HepG2 (cell line): ENCODE results near the gene TMEM121. TPM values are rescaled to one million over a fixed set of nuclear protein-coding genes. Genes with fewer than 3 reads are reported as not detected.

Source experiments
- FIP1L1 ChIP-seq: fragments of 200-400 bp; formaldehyde crosslinking; IDR thresholded peaks from 2 replicates; pipeline ENCODE4 v1.6.1; 2018; ENCODE audit warnings: low read depth, mild to moderate bottlenecking, low read length, moderate library complexity, borderline replicate concordance; ENCODE audit not compliant: insufficient read depth
- ISL2 ChIP-seq: sonication (generic); formaldehyde crosslinking; IDR thresholded peaks from 2 replicates; pipeline ENCODE4 v1.5.0; 2020; ENCODE audit warnings: missing genetic modification reagents
- JUN ChIP-seq: sonication (generic); formaldehyde crosslinking; IDR thresholded peaks from 2 replicates; pipeline ENCODE4 v1.4.0; 2020; ENCODE audit warnings: mild to moderate bottlenecking, missing genetic modification reagents
- KDM5A ChIP-seq: fragments of 200-600 bp; sonication (generic); IDR thresholded peaks from 2 replicates; pipeline ENCODE4 v1.7.0; 2018; ENCODE audit warnings: antibody characterized with exemption, mild to moderate bottlenecking, low read length, borderline replicate concordance
- MATR3 ChIP-seq: sonication (generic); formaldehyde crosslinking; IDR thresholded peaks from 2 replicates; pipeline ENCODE4 v1.4.0; 2020; ENCODE audit warnings: missing genetic modification reagents
- MED8 ChIP-seq: sonication (generic); formaldehyde crosslinking; IDR thresholded peaks from 2 replicates; pipeline ENCODE4 v1.8.1; 2023; ENCODE audit warnings: mild to moderate bottlenecking, missing genetic modification reagents; ENCODE audit not compliant: insufficient replicate concordance
- NKX3-1 ChIP-seq: sonication (generic); formaldehyde crosslinking; IDR thresholded peaks from 2 replicates; pipeline ENCODE4 v1.5.0; 2020; ENCODE audit warnings: missing genetic modification reagents
- NR2F1 ChIP-seq, 2 experiments: fragments of 450-650 bp in 1 of 2; formaldehyde crosslinking in 1 of 2; IDR thresholded peaks; 2 replicates each; pipeline versions ENCODE4 v1.5.0 to v1.6.1; 2016 to 2020; ENCODE audit warnings: mild to moderate bottlenecking in 1 of 2, missing compliant biosample characterization in 1 of 2, missing genetic modification reagents in 1 of 2, moderate library complexity in 1 of 2
- NR3C1 ChIP-seq: sonication (generic); formaldehyde crosslinking; IDR thresholded peaks from 2 replicates; pipeline ENCODE4 v1.4.0; 2020; ENCODE audit warnings: missing genetic modification reagents
- SNAI1 ChIP-seq: sonication (generic); formaldehyde crosslinking; IDR thresholded peaks from 2 replicates; pipeline ENCODE4 v1.5.0; 2020; ENCODE audit warnings: mild to moderate bottlenecking, missing genetic modification reagents, borderline replicate concordance
- THAP11 ChIP-seq: IDR thresholded peaks from 2 replicates; pipeline ENCODE4 v1.6.1; 2016; ENCODE audit warnings: missing biosample characterization, missing genetic modification reagents
- YEATS2 ChIP-seq: sonication (generic); formaldehyde crosslinking; IDR thresholded peaks from 2 replicates; pipeline ENCODE4 v1.4.0; 2020; ENCODE audit warnings: missing genetic modification reagents, borderline replicate concordance
- ZNF101 ChIP-seq: sonication (generic); formaldehyde crosslinking; IDR thresholded peaks from 2 replicates; pipeline ENCODE4 v1.4.0; 2020; ENCODE audit warnings: mild to moderate bottlenecking, low read depth, missing genetic modification reagents, borderline replicate concordance
- ZNF337 ChIP-seq: sonication (generic); formaldehyde crosslinking; IDR thresholded peaks from 2 replicates; pipeline ENCODE4 v1.5.1; 2020; ENCODE audit warnings: missing genetic modification reagents, low read depth, mild to moderate bottlenecking, borderline replicate concordance
- ZNF562 ChIP-seq: sonication (generic); formaldehyde crosslinking; IDR thresholded peaks from 2 replicates; pipeline ENCODE4 v1.8.0; 2022; ENCODE audit warnings: missing genetic modification reagents, borderline replicate concordance
- ZNF678 ChIP-seq: sonication (generic); formaldehyde crosslinking; IDR thresholded peaks from 2 replicates; pipeline ENCODE4 v1.4.0; 2020; ENCODE audit warnings: mild to moderate bottlenecking, missing genetic modification reagents
- polyA plus RNA-seq, 8 experiments: library from polyadenylated mRNA; depleted of rRNA in 3 of 8; stranded (reverse) in 7 of 8; unstranded in 1 of 8; fragments of >200 nt; fragmentation: Illumina TruSeq in 4 of 8; extraction: Trizol in 4 of 8; gene quantifications; 2 replicates each; pipeline versions ENCODE4 v1.2.1 to v1.2.3, GENCODE V29; 2011 to 2016; ENCODE audit warnings: low read depth in 4 of 8, missing spikeins in 1 of 8, mixed read lengths in 1 of 8; ENCODE audit not compliant: insufficient read depth in 1 of 8
- total RNA-seq, 5 experiments: library from RNA; depleted of rRNA; stranded (reverse); fragments of >200 nt; fragmentation: Illumina TruSeq; extraction: Trizol; gene quantifications; 2 replicates each; pipeline ENCODE4 v1.2.3, GENCODE V29; 2016; ENCODE audit warnings: low read depth in 1 of 5
- TF ChIP-seq, protein P1 (sequence below): sonication (generic); formaldehyde crosslinking; IDR thresholded peaks from 2 replicates; pipeline ENCODE4 v1.4.0; 2020; ENCODE audit warnings: low read depth, missing genetic modification reagents
- TF ChIP-seq, protein P2 (sequence below): sonication (generic); formaldehyde crosslinking; IDR thresholded peaks from 2 replicates; pipeline ENCODE4 v1.4.0; 2020; ENCODE audit warnings: missing genetic modification reagents
- TF ChIP-seq, protein P3 (sequence below): sonication (generic); IDR thresholded peaks from 2 replicates; pipeline ENCODE4 v1.6.1; 2016; ENCODE audit warnings: low read depth, borderline replicate concordance

TMEM121 gene
- total and polyA plus RNA-seq, 2 of the 13 experiments (the other 11 are each of a cell fraction or from before 2014, with no cell fraction given) = 6.6 to 19.0 TPM

DNA sequence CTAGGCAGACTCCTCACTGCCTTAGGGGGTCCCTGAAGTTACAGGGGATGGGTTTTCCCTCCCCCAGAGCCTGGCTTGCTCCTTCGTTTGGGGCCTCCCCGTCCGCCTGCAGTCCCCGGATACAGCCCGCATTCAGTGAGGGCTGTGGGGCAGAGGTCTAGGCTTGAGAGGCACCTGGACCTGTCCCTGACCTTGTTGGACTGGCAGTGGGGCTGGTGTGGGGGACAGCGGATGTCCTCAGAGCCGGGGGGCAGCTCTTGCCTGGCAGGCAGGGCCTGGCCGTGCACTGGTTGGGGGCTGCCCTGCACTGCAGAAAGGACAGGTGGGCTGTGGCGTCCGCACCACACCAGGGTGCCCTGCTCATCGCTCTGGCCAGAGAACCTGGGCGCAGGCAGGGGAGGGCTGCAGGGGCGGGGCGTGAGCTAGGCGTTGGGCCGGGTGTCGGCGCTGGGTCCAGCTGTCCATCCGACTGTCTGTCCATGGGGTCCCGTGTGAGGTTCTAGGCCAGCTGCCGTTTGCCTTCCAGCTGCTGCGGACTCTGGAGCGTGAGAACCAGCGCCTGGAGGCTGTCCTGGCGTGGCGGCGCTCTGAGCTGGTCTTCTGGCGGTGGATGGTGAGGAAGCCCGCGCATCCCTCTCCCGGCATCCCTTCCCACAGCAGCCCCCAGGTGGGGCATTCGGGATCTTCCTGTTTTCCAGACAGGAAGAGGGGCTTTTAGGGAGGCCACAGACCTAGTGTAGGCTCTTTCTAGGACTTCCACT, 29.4 kb upstream of the TMEM121 start (continued):
- TF ChIP-seq, protein P1, sequence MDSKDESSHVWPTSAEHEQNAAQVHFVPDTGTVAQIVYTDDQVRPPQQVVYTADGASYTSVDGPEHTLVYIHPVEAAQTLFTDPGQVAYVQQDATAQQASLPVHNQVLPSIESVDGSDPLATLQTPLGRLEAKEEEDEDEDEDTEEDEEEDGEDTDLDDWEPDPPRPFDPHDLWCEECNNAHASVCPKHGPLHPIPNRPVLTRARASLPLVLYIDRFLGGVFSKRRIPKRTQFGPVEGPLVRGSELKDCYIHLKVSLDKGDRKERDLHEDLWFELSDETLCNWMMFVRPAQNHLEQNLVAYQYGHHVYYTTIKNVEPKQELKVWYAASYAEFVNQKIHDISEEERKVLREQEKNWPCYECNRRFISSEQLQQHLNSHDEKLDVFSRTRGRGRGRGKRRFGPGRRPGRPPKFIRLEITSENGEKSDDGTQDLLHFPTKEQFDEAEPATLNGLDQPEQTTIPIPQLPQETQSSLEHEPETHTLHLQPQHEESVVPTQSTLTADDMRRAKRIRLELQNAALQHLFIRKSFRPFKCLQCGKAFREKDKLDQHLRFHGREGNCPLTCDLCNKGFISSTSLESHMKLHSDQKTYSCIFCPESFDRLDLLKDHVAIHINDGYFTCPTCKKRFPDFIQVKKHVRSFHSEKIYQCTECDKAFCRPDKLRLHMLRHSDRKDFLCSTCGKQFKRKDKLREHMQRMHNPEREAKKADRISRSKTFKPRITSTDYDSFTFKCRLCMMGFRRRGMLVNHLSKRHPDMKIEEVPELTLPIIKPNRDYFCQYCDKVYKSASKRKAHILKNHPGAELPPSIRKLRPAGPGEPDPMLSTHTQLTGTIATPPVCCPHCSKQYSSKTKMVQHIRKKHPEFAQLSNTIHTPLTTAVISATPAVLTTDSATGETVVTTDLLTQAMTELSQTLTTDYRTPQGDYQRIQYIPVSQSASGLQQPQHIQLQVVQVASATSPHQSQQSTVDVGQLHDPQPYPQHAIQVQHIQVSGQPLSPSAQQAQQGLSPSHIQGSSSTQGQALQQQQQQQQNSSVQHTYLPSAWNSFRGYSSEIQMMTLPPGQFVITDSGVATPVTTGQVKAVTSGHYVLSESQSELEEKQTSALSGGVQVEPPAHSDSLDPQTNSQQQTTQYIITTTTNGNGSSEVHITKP (CRISPR knock-in tag) = no peak
- TF ChIP-seq THAP11 (CRISPR knock-in tag) (no peak), MED8 (CRISPR knock-in tag) (no peak), ZNF562 (CRISPR knock-in tag) (no peak), KDM5A (no peak), SNAI1 (CRISPR knock-in tag) (0 out of 2 replicates have a peak, but pooled peaks have one; percentile 54), NR2F1 (CRISPR knock-in tag; IDR thresholded peaks at IDR 0.05) (0 out of 4 replicates have a peak, but pooled peaks of 1 of the 2 experiments have one; percentile 5), ISL2 (no peak), MATR3 (CRISPR knock-in tag) (no peak), ZNF101 (CRISPR knock-in tag) (no peak), ZNF678 (CRISPR knock-in tag) (no peak), NKX3-1 (CRISPR knock-in tag) (0 out of 2 replicates have a peak, but pooled peaks have one; percentile 32), NR3C1 (CRISPR knock-in tag) (no peak), FIP1L1 (no peak), JUN (CRISPR knock-in tag) (no peak), YEATS2 (CRISPR knock-in tag) (no peak), ZNF337 (CRISPR knock-in tag) (no peak)
- TF ChIP-seq, protein P2, sequence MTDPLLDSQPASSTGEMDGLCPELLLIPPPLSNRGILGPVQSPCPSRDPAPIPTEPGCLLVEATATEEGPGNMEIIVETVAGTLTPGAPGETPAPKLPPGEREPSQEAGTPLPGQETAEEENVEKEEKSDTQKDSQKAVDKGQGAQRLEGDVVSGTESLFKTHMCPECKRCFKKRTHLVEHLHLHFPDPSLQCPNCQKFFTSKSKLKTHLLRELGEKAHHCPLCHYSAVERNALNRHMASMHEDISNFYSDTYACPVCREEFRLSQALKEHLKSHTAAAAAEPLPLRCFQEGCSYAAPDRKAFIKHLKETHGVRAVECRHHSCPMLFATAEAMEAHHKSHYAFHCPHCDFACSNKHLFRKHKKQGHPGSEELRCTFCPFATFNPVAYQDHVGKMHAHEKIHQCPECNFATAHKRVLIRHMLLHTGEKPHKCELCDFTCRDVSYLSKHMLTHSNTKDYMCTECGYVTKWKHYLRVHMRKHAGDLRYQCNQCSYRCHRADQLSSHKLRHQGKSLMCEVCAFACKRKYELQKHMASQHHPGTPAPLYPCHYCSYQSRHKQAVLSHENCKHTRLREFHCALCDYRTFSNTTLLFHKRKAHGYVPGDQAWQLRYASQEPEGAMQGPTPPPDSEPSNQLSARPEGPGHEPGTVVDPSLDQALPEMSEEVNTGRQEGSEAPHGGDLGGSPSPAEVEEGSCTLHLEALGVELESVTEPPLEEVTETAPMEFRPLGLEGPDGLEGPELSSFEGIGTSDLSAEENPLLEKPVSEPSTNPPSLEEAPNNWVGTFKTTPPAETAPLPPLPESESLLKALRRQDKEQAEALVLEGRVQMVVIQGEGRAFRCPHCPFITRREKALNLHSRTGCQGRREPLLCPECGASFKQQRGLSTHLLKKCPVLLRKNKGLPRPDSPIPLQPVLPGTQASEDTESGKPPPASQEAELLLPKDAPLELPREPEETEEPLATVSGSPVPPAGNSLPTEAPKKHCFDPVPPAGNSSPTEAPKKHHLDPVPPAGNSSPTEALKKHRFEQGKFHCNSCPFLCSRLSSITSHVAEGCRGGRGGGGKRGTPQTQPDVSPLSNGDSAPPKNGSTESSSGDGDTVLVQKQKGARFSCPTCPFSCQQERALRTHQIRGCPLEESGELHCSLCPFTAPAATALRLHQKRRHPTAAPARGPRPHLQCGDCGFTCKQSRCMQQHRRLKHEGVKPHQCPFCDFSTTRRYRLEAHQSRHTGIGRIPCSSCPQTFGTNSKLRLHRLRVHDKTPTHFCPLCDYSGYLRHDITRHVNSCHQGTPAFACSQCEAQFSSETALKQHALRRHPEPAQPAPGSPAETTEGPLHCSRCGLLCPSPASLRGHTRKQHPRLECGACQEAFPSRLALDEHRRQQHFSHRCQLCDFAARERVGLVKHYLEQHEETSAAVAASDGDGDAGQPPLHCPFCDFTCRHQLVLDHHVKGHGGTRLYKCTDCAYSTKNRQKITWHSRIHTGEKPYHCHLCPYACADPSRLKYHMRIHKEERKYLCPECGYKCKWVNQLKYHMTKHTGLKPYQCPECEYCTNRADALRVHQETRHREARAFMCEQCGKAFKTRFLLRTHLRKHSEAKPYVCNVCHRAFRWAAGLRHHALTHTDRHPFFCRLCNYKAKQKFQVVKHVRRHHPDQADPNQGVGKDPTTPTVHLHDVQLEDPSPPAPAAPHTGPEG (CRISPR knock-in tag) = no peak
- TF ChIP-seq, protein P3, sequence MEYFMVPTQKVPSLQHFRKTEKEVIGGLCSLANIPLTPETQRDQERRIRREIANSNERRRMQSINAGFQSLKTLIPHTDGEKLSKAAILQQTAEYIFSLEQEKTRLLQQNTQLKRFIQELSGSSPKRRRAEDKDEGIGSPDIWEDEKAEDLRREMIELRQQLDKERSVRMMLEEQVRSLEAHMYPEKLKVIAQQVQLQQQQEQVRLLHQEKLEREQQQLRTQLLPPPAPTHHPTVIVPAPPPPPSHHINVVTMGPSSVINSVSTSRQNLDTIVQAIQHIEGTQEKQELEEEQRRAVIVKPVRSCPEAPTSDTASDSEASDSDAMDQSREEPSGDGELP = no peak
